ENCODE measurements around the gene SNX18.

The SNX18 gene

GRCh38 chr5:54580997-54581811 lies 63.6 kb downstream of the SNX18 start:
- DNase-seq (ENCODE audit: low spot score), result peak; percentile 35

- no peak for DNase-seq (ENCODE audit: low spot score)
Measured at GRCh38 chr5:54581831-54582548, 64.4 kb downstream of the SNX18 start.

- DNase-seq (ENCODE audit: low spot score), result no peak
Measured at GRCh38 chr5:54586336-54586735, 68.8 kb downstream of the SNX18 start.

GRCh38 chr5:54589786-54590185 lies 72.2 kb downstream of the SNX18 start:
- DNase-seq (ENCODE audit: low spot score), result no peak

GRCh38 chr5:54590824-54591223 lies 73.3 kb downstream of the SNX18 start:
- peak; percentile 56 for DNase-seq (ENCODE audit: low spot score)

GRCh38 chr5:54593779-54594178 lies 76.2 kb downstream of the SNX18 start:
- DNase-seq (ENCODE audit: low spot score), result no peak

GRCh38 chr5:54594181-54594580 lies 76.6 kb downstream of the SNX18 start:
- no peak for DNase-seq (ENCODE audit: low spot score)

- DNase-seq (ENCODE audit: low spot score), result no peak
Measured at GRCh38 chr5:54595721-54596120, 78.2 kb downstream of the SNX18 start.

Measured in Ammon's horn (tissue), 1 donor.